ENCODE results near the gene MRPL9.
A peak's percentile ranks its signal among the peaks of the same experiment; 100 is the strongest.

The MRPL9 gene

GRCh38 chr1:151762941-151763921 lies at the start of gene MRPL9:
Gene MRPL9, minus strand, starts transcription at chr1:151763496. Its CDS starts 17 bp downstream, at chr1:151763479.
- DNase-seq = peak; percentile 92

GRCh38 chr1:151811181-151811580 lies 47.9 kb upstream of the MRPL9 start:
- DNase-seq = no peak

- no peak for DNase-seq
Observed at GRCh38 chr1:151809985-151810556, 46.8 kb upstream of the MRPL9 start.

- no peak for DNase-seq
Observed at GRCh38 chr1:151809290-151809984, 46.1 kb upstream of the MRPL9 start.

GRCh38 chr1:151807766-151808165 lies 44.5 kb upstream of the MRPL9 start:
- DNase-seq = no peak

- DNase-seq = no peak
Observed at GRCh38 chr1:151807131-151807530, 43.8 kb upstream of the MRPL9 start.

- DNase-seq = no peak
Observed at GRCh38 chr1:151806170-151806569, 42.9 kb upstream of the MRPL9 start.

- no peak for DNase-seq
Observed at GRCh38 chr1:151805066-151805820, 41.9 kb upstream of the MRPL9 start, which contains the start of gene LINGO4. Gene LINGO4, minus strand, starts transcription at chr1:151805419. Its CDS starts 2,715 bp downstream, at chr1:151802704.

GRCh38 chr1:151803915-151804314 lies 40.6 kb upstream of the MRPL9 start:
- no peak for DNase-seq

- DNase-seq = no peak
Observed at GRCh38 chr1:151803164-151803563, 39.9 kb upstream of the MRPL9 start.

GRCh38 chr1:151802372-151802771 lies 39.1 kb upstream of the MRPL9 start:
- no peak for DNase-seq

- DNase-seq = no peak
Observed at GRCh38 chr1:151801846-151802245, 38.5 kb upstream of the MRPL9 start.

GRCh38 chr1:151801310-151801820 lies 38.1 kb upstream of the MRPL9 start:
- DNase-seq = no peak

GRCh38 chr1:151800830-151801229 lies 37.5 kb upstream of the MRPL9 start:
- no peak for DNase-seq

GRCh38 chr1:151799179-151800022 lies 36.1 kb upstream of the MRPL9 start:
- no peak for DNase-seq

- no peak for DNase-seq
Observed at GRCh38 chr1:151798571-151798970, 35.3 kb upstream of the MRPL9 start.

- DNase-seq = peak; percentile 34
Observed at GRCh38 chr1:151790940-151791651, 27.8 kb upstream of the MRPL9 start.

GRCh38 chr1:151790071-151790939 lies 27.0 kb upstream of the MRPL9 start, which contains the start of gene TDRKH:
Gene TDRKH, minus strand, starts transcription at chr1:151790500. Its CDS starts 7,478 bp downstream, at chr1:151783022.
- DNase-seq = peak; percentile 99

- DNase-seq = no peak
Observed at GRCh38 chr1:151787689-151788088, 24.4 kb upstream of the MRPL9 start.

- no peak for DNase-seq
Observed at GRCh38 chr1:151783796-151784195, 20.5 kb upstream of the MRPL9 start.

All from RPMI8226 (cell line).